Measurements from ENCODE around the gene ZCCHC17. TPM values are rescaled to one million over a fixed set of nuclear protein-coding genes. Genes with fewer than 3 reads are reported as not detected.
A peak's percentile ranks its signal among the peaks of the same experiment; 100 is the strongest.

ZCCHC17 gene
- total RNA-seq, 1 donor from 2014 or later, result 55.0 TPM

DNA sequence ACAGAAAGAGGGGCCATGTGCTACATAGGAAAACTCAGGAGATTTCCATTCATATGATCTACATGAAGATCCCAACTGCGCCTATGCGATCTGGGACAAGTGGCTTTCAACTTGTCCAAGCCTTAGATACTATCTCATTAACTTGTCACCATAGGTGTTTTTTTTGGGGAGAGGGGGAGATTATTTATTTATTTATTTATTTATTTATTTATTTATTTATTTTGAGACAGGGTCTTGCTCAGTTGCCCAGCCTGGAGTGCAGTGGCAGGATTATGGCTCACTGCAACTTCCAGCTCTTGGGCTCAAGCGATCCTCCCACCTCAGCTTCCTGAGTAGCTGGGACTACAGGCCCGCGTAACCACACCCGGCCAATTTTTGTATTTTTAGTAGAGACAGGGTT is 64.8 kb downstream of the ZCCHC17 start:
- no peaks in the 10 kb centered on the region for H3K27me3 Mint-ChIP-seq (ENCODE audit: insufficient read depth, low read depth)

DNA sequence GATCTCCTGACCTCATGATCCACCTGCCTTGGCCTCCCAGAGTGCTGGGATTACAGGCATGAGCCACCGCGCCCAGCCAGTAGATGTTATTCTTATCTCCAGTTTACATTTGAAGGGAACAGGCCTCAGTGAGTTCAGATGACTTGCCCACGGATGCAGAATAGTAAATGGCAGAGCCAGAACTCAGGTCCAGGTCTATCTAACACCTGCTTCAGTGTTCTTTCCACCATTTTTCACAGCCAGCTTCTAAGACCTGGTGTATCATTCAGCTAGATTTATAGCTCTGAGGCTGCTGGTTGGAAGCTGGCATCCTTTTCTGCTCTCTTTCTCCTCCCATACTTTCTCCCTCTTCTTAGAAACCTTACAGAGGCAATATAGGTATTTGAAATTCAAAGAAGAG is 65.2 kb downstream of the ZCCHC17 start:
- peaks cover 16% of the 10 kb centered on the region for H3K4me1 Mint-ChIP-seq
- H3K79me2 ChIP-seq (ENCODE audit: low read depth), result no peaks in the 10 kb centered on the region
- no peaks in the 10 kb centered on the region for H3K36me3 ChIP-seq
- no peak overlapping the region for H3K4me2 ChIP-seq
- no peaks in the 10 kb centered on the region for H3K27me3 ChIP-seq
- no peak overlapping the region for H3K27ac Mint-ChIP-seq
- H3K9ac ChIP-seq, result no peak overlapping the region
- no peaks in the 10 kb centered on the region for H3K4me1 ChIP-seq
- TF ChIP-seq, protein P1, sequence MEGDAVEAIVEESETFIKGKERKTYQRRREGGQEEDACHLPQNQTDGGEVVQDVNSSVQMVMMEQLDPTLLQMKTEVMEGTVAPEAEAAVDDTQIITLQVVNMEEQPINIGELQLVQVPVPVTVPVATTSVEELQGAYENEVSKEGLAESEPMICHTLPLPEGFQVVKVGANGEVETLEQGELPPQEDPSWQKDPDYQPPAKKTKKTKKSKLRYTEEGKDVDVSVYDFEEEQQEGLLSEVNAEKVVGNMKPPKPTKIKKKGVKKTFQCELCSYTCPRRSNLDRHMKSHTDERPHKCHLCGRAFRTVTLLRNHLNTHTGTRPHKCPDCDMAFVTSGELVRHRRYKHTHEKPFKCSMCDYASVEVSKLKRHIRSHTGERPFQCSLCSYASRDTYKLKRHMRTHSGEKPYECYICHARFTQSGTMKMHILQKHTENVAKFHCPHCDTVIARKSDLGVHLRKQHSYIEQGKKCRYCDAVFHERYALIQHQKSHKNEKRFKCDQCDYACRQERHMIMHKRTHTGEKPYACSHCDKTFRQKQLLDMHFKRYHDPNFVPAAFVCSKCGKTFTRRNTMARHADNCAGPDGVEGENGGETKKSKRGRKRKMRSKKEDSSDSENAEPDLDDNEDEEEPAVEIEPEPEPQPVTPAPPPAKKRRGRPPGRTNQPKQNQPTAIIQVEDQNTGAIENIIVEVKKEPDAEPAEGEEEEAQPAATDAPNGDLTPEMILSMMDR (IDR thresholded peaks at IDR 0.05), result no peak
- no peak for TF ChIP-seq EZH2 (IDR thresholded peaks at IDR 0.05)
- no peak for TF ChIP-seq EZH2phosphoT487 (IDR thresholded peaks at IDR 0.05)
- H3K36me3 Mint-ChIP-seq, result peaks cover 29% of the 10 kb centered on the region
- no peaks in the 10 kb centered on the region for H3K9me3 ChIP-seq (ENCODE audit: low read depth)
- H3K27me3 Mint-ChIP-seq (ENCODE audit: insufficient read depth, low read depth), result no peaks in the 10 kb centered on the region
- no peak overlapping the region for H3K4me3 Mint-ChIP-seq
- no peak for DNase-seq (ENCODE audit: low spot score)
- peaks cover 4% of the 10 kb centered on the region for H4K20me1 ChIP-seq (ENCODE audit: low read depth)
- H3K4me3 ChIP-seq, result no peak overlapping the region
- H2AFZ ChIP-seq (replicated peaks), result no peak overlapping the region
- H3K27ac ChIP-seq, result no peak overlapping the region
- no peaks in the 10 kb centered on the region for H3F3A ChIP-seq (ENCODE audit: low read depth)
- no peaks in the 10 kb centered on the region for H3K9me3 Mint-ChIP-seq

More for the DNA sequence above, 64.8 kb downstream of the ZCCHC17 start:
- H3K4me3 ChIP-seq, result no peak overlapping the region
- H3K4me2 ChIP-seq, result no peak overlapping the region
- no peaks in the 10 kb centered on the region for H3K9me3 Mint-ChIP-seq
- H3K27ac Mint-ChIP-seq, result no peak overlapping the region
- H3K27ac ChIP-seq, result no peak overlapping the region
- no peak overlapping the region for H2AFZ ChIP-seq (replicated peaks)
- peaks cover 28% of the 10 kb centered on the region for H3K36me3 Mint-ChIP-seq
- peaks cover 4% of the 10 kb centered on the region for H4K20me1 ChIP-seq (ENCODE audit: low read depth)
- H3K27me3 ChIP-seq, result no peaks in the 10 kb centered on the region
- no peaks in the 10 kb centered on the region for H3K36me3 ChIP-seq
- H3F3A ChIP-seq (ENCODE audit: low read depth), result no peaks in the 10 kb centered on the region
- H3K9ac ChIP-seq, result no peak overlapping the region
- peaks cover 16% of the 10 kb centered on the region for H3K4me1 Mint-ChIP-seq
- H3K9me3 ChIP-seq (ENCODE audit: low read depth), result no peaks in the 10 kb centered on the region
- no peak overlapping the region for H3K4me3 Mint-ChIP-seq
- no peaks in the 10 kb centered on the region for H3K79me2 ChIP-seq (ENCODE audit: low read depth)
- TF ChIP-seq, protein P1 (IDR thresholded peaks at IDR 0.05), result no peak
- TF ChIP-seq EZH2phosphoT487 (IDR thresholded peaks at IDR 0.05) (no peak), EZH2 (IDR thresholded peaks at IDR 0.05) (no peak)
- no peak for DNase-seq (ENCODE audit: low spot score)
- no peaks in the 10 kb centered on the region for H3K4me1 ChIP-seq

DNA sequence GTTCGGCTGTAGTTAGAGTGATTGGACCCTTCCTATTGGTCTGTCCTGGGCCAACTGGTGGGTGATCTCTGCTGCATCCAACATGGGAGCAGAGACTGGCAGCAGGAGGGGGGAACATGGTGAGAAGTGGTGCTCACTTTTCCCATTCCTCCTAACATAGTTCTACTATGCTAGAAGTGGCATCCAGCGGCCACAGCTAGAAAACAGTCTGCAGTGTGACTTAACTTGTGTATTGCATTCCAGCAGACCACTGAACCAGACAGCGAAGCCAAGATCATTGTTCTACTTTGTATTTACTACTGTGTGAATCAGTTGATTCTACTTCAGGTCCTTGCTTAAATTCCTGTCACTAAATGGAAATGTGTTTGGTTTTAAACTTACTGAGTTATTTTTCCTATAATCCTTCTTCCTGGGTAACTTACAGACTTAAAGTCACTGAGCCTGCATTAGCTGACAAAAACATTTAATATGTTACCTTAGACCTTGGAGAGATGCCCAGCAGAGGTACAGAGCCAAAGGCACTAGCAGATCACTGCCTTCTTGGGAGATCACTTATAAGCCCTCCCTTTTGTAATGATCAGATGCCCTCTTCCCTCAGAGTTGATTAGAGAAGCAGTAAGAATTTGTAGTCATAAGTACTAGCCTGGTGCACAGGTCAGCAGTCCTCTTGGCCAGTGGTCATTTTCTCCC is 67.9 kb downstream of the ZCCHC17 start:
- TF ChIP-seq EZH2 (IDR thresholded peaks at IDR 0.05) (no peak), EZH2phosphoT487 (IDR thresholded peaks at IDR 0.05) (no peak)
- TF ChIP-seq, protein P1 (IDR thresholded peaks at IDR 0.05), result no peak
- Histone ChIP-seq H3K36me3 (no peaks in the 10 kb centered on the region), H2AFZ (replicated peaks) (no peak overlapping the region), H3F3A (ENCODE audit: low read depth) (no peaks in the 10 kb centered on the region), H3K4me2 (no peak overlapping the region), H3K27me3 (no peaks in the 10 kb centered on the region), H3K79me2 (ENCODE audit: low read depth) (no peaks in the 10 kb centered on the region), H3K9ac (no peak overlapping the region), H3K27ac (no peak overlapping the region), H3K9me3 (ENCODE audit: low read depth) (no peaks in the 10 kb centered on the region), H3K4me1 (no peaks in the 10 kb centered on the region), H4K20me1 (ENCODE audit: low read depth) (peaks cover 8% of the 10 kb centered on the region), H3K4me3 (no peak overlapping the region)
- Mint-ChIP-seq H3K9me3 (no peaks in the 10 kb centered on the region), H3K36me3 (peaks cover 26% of the 10 kb centered on the region), H3K27me3 (ENCODE audit: insufficient read depth, low read depth) (no peaks in the 10 kb centered on the region), H3K4me1 (peaks cover 16% of the 10 kb centered on the region), H3K27ac (peak overlapping the region; percentile 70), H3K4me3 (no peak overlapping the region)
- no peak for DNase-seq (ENCODE audit: low spot score)
